NCI-H2171 (cell line): ENCODE measurements around the gene UBE3C.
A peak's percentile ranks its signal among the peaks of the same experiment; 100 is the strongest.
"Not testable (repeated sequence)": the region's sequence is repeated elsewhere in the genome, so short reads cannot be mapped to it uniquely, and the experiment has no call there.

Experiments
- DNase-seq: peaks from one replicate; lab custom pipeline; 2025; lab: John Stamatoyannopoulos, UW

The UBE3C gene

DNA sequence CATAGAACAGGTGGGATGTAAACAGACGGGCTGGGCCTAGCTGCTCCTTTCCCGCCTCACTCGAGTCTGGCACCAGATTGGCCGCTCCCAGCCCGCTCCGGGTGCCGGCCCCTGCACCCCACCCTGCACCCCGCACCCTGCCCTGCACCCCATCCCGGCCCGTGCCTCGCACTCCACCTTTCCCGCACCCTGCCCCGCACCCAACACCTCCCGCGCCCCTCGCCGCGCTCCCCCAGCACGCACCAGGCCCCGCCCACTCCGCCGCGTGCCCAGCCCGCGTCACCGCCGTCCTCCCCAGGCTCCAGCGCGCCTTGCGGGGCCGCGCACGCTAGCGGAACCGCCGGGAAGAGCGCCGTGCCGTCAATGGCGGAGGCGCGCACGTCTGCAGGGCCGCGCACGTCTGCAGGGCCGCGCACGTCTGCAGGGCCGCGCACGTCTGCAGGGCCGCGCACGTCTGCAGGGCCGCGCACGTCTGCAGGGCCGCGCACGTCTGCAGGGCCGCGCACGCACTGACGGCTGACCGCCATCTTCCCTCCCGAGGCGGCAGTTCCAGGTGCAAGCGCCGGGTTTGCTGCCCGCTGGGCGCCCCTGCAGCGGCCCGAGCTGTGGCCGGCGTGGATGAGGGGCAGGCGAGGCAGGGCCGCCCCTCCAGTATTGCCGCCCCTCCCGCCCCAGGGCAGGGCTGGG, at the start of gene UBE3C:
TSS of gene UBE3C (plus strand) at position 503 of the 687 bp plus-strand sequence. CDS start 347 bp downstream, outside the sequence.
- DNase-seq: peak; percentile 92

GRCh38 chr7:157089100-157089610, 49.6 kb upstream of the UBE3C start:
- DNase-seq: peak; percentile 20

- no peak for DNase-seq
These were observed 48.1 kb upstream of the UBE3C start for GRCh38 chr7:157090485-157091165.

DNA sequence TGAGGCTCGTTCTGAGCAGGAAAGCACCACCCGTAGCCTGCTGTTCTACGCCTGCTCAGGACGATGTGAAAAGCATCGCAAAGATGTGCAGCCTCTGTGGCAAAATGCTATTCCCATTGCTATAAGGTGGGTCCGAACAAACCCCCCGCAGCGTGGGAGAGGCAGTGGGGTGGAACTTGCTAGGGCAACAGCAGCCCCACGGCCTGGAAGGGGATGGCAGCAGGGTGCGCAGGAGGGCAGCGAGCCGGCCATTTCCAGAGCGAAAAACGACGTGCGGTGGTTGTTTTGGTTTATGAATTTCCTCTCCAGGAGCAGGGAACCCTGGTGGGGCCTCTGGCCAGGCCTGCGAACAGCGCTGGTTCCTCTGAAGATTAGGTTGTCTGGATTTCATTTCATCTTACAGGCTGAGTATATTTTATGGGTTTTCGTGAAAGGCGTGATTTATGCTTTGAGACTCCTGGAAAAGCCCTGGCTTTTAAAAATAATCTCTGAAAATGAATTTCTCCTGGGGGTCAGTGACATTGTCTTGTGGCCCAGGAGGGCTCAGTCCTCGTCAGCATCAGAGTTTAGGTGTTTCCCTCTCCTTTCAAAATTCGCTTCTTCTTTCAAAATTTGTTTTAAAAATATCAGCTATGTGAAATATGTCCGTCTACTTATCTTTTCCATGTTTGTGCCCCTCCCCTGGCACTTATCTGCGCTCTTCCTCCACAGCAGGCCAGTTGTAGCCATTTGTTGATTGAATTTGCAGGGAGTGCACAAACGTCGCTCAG, 42.3 kb upstream of the UBE3C start:
- DNase-seq: no peak

- DNase-seq: no peak
These were observed 41.7 kb upstream of the UBE3C start for GRCh38 chr7:157097056-157097329.

DNA sequence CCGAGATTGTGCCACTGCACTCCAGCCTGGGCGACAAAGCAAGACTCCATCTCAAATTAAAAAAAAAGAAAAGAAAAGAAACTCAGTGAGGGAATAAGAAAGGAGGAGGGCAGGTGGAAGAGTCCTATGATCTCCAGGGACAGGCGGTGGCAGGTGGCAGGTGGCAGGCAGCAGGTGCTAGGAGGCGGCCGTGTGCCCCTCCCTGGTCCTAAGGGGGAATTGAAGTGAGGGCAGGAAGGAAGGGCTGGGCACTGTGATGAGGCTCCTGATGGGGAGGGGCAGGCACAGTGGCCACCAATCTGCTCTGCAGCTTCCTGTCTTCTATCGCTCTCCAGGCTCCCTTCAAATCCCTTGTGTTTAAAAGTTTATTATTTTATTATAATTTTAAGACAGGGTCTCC, 41.2 kb upstream of the UBE3C start:
- DNase-seq: peak; percentile 89

- DNase-seq: not testable (repeated sequence)
These were observed 38.7 kb upstream of the UBE3C start for GRCh38 chr7:157100005-157100404.

- DNase-seq: not testable (repeated sequence)
These were observed 35.1 kb upstream of the UBE3C start for GRCh38 chr7:157103641-157104040.

DNA sequence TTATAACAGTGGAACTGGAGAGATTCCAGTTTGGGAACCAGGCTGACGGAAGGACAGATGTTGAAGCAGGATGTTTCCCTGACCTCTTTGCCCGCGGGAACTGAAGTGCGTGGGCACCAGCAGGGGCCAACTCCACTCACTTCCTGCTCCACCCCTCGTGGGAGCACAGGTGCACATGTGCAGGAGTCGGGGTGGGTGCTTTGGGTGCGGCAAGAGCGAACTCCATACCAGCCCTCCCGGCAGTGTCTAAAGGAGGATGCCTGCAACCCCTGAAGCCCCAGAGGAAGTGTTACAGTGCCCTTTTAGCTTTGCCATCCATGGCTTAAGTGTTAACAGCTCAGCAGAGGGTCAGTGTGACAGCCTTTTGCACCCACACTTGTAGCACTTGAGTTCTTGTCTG, 27.4 kb upstream of the UBE3C start:
- no peak for DNase-seq

DNA sequence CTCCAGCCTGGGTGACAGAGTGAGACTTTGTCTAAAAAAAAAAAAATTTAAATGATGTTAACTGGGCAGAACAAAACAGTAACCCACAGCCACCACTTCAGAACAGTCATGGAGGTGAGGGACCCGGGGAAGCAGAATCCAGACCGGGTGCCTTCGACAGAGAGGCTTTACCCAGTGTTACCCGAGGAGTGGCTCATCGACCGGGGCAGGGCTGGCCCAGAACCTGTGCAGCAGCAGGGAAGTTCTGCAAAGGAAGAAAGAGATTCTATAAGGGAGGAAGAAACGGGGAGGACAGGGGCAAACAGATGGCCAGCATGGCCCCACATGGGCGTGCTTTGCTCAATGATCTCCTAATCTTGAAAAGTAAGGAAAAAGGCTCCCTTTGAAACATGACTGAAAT, 26.0 kb upstream of the UBE3C start:
- DNase-seq: no peak

DNA sequence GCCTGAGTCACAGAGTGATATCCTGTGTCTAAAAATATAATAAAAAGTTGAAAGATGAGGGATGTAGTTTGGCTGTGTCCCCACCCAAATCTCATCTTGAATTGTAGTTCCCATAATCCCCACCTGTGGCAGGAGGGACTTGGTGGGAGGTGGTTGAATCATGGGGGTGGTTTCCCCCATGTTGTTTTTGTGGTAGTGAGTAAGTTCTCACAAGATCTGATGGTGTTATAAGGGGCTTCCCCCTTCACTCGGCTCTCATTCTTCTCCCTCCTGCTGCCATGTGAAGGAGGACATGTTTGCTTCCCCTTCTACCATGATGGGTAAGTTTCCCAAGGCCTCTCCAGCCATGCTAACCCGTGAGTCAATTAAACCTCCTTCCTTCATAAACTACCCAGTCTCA, 25.1 kb upstream of the UBE3C start:
- no peak for DNase-seq

DNA sequence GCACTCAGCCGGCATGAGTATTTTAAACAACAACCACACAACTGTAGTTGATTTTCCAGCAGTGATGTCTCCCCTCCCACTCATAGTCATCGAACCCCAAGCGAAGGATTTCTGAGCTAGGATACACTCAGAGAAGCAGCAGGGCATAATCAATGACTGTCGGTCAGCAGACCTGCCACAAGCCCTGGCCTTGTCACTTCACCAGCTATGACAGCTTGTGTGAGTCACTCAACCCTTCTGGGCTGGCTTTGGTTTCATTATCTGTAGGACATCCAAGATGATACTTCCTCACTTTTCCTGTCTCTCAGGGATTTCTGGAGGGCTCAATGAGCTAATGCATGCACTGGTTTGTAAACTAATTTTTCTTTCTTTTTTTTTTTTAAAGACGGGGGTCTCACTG, 22.0 kb upstream of the UBE3C start:
- no peak for DNase-seq

- no peak for DNase-seq
These were observed 20.9 kb upstream of the UBE3C start for GRCh38 chr7:157117796-157118195.

GRCh38 chr7:157120181-157120580, 18.5 kb upstream of the UBE3C start:
- no peak for DNase-seq

DNA sequence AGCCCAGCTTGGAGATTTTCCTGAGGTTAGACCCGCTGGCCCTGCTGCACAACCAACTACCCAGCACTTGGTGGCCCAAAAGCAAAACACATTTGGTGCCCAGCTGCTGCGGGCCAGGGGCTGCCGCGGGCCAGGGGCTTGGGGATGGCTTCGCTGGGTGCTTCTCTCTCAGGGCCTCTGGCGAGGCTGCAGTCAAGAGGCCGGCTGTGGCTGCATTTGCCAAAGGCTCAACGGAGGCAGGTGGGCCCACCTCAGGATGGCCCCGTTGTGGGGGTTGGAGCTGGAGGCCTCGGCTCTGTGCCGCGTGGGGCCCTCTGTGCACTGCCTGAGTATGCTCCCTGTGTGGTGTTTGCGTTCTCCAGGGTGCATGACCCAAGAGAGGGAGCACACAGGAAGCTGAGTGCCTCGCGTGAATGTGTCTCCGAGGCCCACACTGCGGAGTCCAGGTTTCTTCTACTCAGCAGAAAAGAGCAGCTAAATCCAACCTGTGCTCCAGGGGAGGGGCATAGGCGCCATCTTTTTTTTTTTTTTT, 17.5 kb upstream of the UBE3C start:
- DNase-seq: no peak

- no peak for DNase-seq
These were observed 15.8 kb upstream of the UBE3C start for GRCh38 chr7:157122800-157123495.

DNA sequence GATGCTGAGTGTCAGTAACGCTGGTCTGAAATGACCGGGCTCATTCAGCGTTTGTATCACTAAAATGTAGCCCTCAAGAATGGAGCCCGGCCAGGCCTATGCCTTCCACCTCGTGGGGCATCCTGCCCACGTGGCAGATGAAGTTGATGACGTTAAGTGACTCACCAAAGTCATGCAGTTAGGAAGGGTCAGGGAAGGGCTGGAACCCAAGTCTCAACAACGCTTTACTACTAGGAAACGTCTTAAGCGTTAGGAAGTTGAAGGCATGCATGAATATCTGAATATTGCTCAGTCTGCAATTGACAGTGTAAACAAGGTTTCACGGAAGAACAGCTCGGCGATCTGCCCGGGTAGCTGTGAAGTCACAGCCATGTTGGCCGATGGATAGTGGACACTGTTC, 14.0 kb upstream of the UBE3C start:
- DNase-seq: no peak

- no peak for DNase-seq
These were observed 13.1 kb upstream of the UBE3C start for GRCh38 chr7:157125376-157126223.

DNA sequence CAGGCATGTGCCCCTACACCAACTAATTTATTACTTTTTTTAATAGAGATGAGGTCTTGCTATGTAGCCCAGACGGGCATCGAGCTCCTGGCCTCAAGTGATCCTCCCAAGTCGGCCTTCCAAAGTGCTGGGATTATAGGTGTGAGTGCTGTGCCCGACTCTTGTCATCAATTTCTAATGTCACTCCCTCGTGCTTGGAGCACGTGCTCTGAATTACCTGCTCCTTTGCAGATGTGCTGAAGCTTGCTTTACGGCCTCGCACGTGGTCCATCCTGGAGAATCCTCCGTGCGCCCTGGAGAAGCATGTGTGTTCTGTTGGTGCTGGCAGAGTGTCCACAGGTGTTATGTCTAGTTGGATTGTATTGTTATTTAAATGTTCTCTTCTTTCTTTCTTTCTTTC, 11.8 kb upstream of the UBE3C start:
- DNase-seq: no peak

DNA sequence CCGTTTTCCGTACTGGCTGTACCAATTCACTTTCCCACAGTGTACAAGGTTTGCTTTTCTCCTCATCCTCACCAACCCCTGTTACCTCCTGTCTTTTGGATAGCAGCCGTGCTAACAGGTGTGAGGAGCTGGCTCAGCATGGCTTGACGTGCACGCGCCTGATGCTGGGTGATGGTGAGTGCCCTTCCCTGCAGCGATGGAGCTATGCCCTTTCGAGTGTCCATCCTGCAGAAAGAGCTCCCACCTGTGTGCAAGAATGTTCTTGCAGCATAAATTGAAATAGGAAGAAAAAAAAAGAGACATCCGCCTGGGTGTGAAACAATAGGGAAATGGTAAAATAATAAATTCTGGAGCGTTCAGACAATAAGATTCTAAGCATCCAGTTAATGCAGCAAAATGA, 9.5 kb upstream of the UBE3C start:
- no peak for DNase-seq

DNA sequence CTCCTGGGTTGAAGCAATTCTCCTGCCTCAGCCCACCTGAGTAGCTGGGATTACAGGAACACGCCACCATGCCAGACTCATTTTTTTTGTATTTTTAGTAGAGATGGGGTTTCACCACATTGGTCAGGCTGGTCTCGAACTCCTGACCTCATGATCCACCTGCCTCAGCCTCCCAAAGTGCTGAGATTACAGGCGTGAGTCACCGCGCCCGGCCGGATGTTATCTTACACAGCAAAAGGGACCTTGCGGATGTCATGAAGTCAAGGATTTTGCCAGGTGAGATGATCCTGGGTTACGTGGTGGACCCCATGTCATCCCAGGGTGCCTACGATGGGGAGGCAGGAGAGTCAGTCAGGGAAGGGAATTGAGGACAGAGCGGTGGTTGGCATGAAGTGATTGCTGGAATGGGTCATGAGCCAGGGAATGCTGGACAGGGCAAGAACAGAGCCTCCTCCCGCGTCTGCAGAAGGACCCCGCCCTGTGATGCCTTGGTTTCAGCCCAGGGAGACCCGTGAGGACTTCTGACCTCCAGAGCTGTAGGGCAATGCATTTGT, 8.7 kb upstream of the UBE3C start:
- no peak for DNase-seq
